ENCODE measurements around the gene TNIK. TPM values are rescaled to one million over a fixed set of nuclear protein-coding genes. Genes with fewer than 3 reads are reported as not detected.
"Not testable (repeated sequence)": the region's sequence is repeated elsewhere in the genome, so short reads cannot be mapped to it uniquely, and the experiment has no call there.

Gene TNIK
- total RNA-seq, 6 donors from 2014 or later = 23.2 to 74.4 (median 38.3) TPM

DNA sequence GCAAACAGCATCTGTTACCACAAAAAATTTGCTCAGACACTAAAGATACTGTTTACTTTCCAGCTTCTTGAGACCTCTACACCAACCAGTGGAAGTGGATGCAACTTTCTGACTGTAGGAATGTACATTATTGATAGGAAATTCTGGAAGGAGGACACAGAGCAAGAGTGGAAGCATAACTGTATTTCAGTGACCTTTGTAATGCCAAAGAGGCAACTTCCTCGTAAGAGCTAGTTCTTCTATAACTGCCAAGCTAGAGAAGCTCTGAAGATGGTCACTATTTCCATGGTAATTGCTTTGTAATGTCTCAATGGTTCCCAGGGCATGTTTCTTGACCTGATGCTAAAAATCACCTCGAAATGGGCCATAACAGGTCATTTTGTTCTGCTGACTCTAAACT, 337.3 kb downstream of the TNIK start:
- ATAC-seq (ENCODE audit: low FRiP score in 2 of 2) = no peak

GRCh38 chr3:171122240-171122639, 338.0 kb downstream of the TNIK start:
- no peak overlapping the region for H3K4me3 ChIP-seq
- H3K27ac ChIP-seq = no peak overlapping the region
- ATAC-seq (ENCODE audit: low FRiP score in 2 of 2) (no peak), DNase-seq (no peak)
- TF ChIP-seq, protein P1, sequence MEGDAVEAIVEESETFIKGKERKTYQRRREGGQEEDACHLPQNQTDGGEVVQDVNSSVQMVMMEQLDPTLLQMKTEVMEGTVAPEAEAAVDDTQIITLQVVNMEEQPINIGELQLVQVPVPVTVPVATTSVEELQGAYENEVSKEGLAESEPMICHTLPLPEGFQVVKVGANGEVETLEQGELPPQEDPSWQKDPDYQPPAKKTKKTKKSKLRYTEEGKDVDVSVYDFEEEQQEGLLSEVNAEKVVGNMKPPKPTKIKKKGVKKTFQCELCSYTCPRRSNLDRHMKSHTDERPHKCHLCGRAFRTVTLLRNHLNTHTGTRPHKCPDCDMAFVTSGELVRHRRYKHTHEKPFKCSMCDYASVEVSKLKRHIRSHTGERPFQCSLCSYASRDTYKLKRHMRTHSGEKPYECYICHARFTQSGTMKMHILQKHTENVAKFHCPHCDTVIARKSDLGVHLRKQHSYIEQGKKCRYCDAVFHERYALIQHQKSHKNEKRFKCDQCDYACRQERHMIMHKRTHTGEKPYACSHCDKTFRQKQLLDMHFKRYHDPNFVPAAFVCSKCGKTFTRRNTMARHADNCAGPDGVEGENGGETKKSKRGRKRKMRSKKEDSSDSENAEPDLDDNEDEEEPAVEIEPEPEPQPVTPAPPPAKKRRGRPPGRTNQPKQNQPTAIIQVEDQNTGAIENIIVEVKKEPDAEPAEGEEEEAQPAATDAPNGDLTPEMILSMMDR (IDR thresholded peaks at IDR 0.05) = no peak
- no peak for TF ChIP-seq POLR2AphosphoS5 (IDR thresholded peaks at IDR 0.05)
- TF ChIP-seq EP300 (IDR thresholded peaks at IDR 0.05) = no peak
- TF ChIP-seq POLR2A (IDR thresholded peaks at IDR 0.05) = no peak
- 68 to 73% methylated on average over 3 of the region's 3 CpGs for WGBS, 2 donors
- H3K9me3 ChIP-seq = no peaks in the 10 kb centered on the region
- no peaks in the 10 kb centered on the region for H3K27me3 ChIP-seq
- H3K4me1 ChIP-seq = no peaks in the 10 kb centered on the region
- peaks cover 0 to 15% (median 6%) of the 10 kb centered on the region in 4 donors for H3K36me3 ChIP-seq

More for the DNA sequence above, 337.3 kb downstream of the TNIK start:
- no peaks in the 10 kb centered on the region for H3K27me3 ChIP-seq
- H3K9me3 ChIP-seq = no peaks in the 10 kb centered on the region
- H3K4me3 ChIP-seq = no peak overlapping the region
- TF ChIP-seq EP300 (IDR thresholded peaks at IDR 0.05) (no peak), POLR2A (IDR thresholded peaks at IDR 0.05) (no peak), POLR2AphosphoS5 (IDR thresholded peaks at IDR 0.05) (no peak)
- TF ChIP-seq, protein P1 (IDR thresholded peaks at IDR 0.05) = no peak
- H3K36me3 ChIP-seq = peaks cover 0 to 15% (median 6%) of the 10 kb centered on the region in 4 donors
- no peak for DNase-seq
- WGBS, 2 donors = 80 to 81% methylated on average over 2 of the region's 2 CpGs
- no peak overlapping the region for H3K27ac ChIP-seq
- no peaks in the 10 kb centered on the region for H3K4me1 ChIP-seq

GRCh38 chr3:171121801-171122200, 338.4 kb downstream of the TNIK start:
- no peaks in the 10 kb centered on the region for H3K9me3 ChIP-seq
- no peak for TF ChIP-seq EP300 (IDR thresholded peaks at IDR 0.05)
- no peak for TF ChIP-seq POLR2AphosphoS5 (IDR thresholded peaks at IDR 0.05)
- TF ChIP-seq POLR2A (IDR thresholded peaks at IDR 0.05) = no peak
- TF ChIP-seq, protein P1 (IDR thresholded peaks at IDR 0.05) = no peak
- H3K4me3 ChIP-seq = no peak overlapping the region
- no peaks in the 10 kb centered on the region for H3K4me1 ChIP-seq
- DNase-seq (no peak), ATAC-seq (ENCODE audit: low FRiP score in 2 of 2) (no peak)
- H3K27ac ChIP-seq = no peak overlapping the region
- H3K27me3 ChIP-seq = no peaks in the 10 kb centered on the region
- H3K36me3 ChIP-seq = peaks cover 0 to 15% (median 6%) of the 10 kb centered on the region in 4 donors

- not testable (repeated sequence) for H3K27me3 ChIP-seq; H3K4me3 ChIP-seq; H3K27ac ChIP-seq; H3K4me1 ChIP-seq; ATAC-seq (ENCODE audit: low FRiP score in 2 of 2); H3K9me3 ChIP-seq; DNase-seq
- peaks cover 0 to 12% (median 6%) of the 10 kb centered on the region in 4 donors for H3K36me3 ChIP-seq
- 84 to 95% methylated on average over 3 of the region's 3 CpGs for WGBS, 2 donors
These were observed 340.8 kb downstream of the TNIK start for GRCh38 chr3:171119402-171119801.

GRCh38 chr3:171118993-171119392, 341.2 kb downstream of the TNIK start:
- WGBS, 2 donors = 78% methylated on average over 3 of the region's 3 CpGs
- peaks cover 0 to 12% (median 6%) of the 10 kb centered on the region in 4 donors for H3K36me3 ChIP-seq
- H3K4me1 ChIP-seq; H3K4me3 ChIP-seq; ATAC-seq (ENCODE audit: low FRiP score in 2 of 2); H3K27me3 ChIP-seq; DNase-seq; H3K9me3 ChIP-seq; H3K27ac ChIP-seq: not testable (repeated sequence)

GRCh38 chr3:171116824-171117395, 343.3 kb downstream of the TNIK start:
- ATAC-seq (ENCODE audit: low FRiP score in 2 of 2) = no peak
- Histone ChIP-seq H3K27ac (no peak overlapping the region), H3K4me1 (no peaks in the 10 kb centered on the region), H3K36me3 (peaks cover 0 to 9% (median 0%) of the 10 kb centered on the region in 4 donors), H3K9me3 (no peaks in the 10 kb centered on the region), H3K4me3 (no peak overlapping the region), H3K27me3 (no peaks in the 10 kb centered on the region)
- DNase-seq = no peak
- 82 to 83% methylated on average over 2 of the region's 2 CpGs for WGBS, 2 donors
- TF ChIP-seq, protein P1 (IDR thresholded peaks at IDR 0.05) = no peak
- TF ChIP-seq POLR2A (IDR thresholded peaks at IDR 0.05) (no peak), EP300 (IDR thresholded peaks at IDR 0.05) (no peak), POLR2AphosphoS5 (IDR thresholded peaks at IDR 0.05) (no peak)

Data from upper lobe of left lung (tissue), 6 donors.